ENCODE data around the gene SLC6A8.

DNA sequence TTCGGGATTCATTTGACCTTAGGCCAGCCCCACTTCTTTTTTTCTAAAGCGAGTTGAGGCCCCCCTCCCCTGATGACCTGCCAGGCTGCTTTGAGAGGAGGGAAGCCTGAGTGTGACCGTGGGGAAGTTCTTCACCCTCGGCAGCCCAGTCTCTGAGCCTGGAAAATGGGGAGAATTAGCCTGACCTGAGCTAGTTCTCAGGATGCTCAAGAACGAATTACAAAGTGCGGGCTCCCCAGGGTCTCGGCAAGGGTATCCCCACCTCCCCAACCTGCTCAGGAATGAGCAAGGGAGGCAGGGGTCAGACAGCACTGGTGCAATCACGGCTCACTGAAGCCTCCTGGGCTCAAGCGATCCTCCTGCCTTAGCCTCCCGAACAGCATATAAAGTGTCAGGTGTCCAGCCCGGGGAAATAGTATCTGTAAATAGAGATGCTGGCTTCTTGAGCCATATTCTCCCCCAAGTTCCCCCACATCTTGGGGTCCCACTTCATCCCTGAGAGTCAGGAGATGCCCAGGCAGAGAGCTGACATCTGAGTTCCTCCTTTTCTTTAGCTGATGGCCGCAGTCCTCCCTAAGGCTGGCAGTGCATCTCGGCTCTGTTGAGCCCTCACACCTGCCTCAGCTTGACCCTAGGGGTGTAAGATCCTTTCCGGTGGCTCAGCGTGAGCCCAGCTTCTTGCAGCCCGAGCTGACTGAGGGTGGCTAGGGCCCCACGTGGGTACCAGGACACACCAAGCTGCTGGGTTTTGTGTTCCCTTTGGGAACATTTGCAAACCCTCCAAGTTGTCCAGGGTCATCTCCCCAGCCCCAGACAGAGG lies 39.2 kb upstream of the SLC6A8 start:
- no peak for TF ChIP-seq EZH2 (IDR thresholded peaks at IDR 0.05; ENCODE audit: borderline replicate concordance, low read depth, low read length, severe bottlenecking)
- TF ChIP-seq, protein P1, sequence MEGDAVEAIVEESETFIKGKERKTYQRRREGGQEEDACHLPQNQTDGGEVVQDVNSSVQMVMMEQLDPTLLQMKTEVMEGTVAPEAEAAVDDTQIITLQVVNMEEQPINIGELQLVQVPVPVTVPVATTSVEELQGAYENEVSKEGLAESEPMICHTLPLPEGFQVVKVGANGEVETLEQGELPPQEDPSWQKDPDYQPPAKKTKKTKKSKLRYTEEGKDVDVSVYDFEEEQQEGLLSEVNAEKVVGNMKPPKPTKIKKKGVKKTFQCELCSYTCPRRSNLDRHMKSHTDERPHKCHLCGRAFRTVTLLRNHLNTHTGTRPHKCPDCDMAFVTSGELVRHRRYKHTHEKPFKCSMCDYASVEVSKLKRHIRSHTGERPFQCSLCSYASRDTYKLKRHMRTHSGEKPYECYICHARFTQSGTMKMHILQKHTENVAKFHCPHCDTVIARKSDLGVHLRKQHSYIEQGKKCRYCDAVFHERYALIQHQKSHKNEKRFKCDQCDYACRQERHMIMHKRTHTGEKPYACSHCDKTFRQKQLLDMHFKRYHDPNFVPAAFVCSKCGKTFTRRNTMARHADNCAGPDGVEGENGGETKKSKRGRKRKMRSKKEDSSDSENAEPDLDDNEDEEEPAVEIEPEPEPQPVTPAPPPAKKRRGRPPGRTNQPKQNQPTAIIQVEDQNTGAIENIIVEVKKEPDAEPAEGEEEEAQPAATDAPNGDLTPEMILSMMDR (IDR thresholded peaks at IDR 0.05; ENCODE audit: borderline replicate concordance, extremely low read depth, low read length, poor library complexity, severe bottlenecking), result no peak

Measured in DND-41 (cell line).